Activated T-helper 1 cell treated with Interleukin-2 at 50 U/mL for 16 hours (primary cell): Measurements from ENCODE around the gene TRIM29.

ENCODE experiments used
- DNase-seq: peaks from one replicate; pipeline ENCODE4 v3.0.0-alpha.2; 2020; ENCODE audit warnings: low read depth

TRIM29 gene

DNA sequence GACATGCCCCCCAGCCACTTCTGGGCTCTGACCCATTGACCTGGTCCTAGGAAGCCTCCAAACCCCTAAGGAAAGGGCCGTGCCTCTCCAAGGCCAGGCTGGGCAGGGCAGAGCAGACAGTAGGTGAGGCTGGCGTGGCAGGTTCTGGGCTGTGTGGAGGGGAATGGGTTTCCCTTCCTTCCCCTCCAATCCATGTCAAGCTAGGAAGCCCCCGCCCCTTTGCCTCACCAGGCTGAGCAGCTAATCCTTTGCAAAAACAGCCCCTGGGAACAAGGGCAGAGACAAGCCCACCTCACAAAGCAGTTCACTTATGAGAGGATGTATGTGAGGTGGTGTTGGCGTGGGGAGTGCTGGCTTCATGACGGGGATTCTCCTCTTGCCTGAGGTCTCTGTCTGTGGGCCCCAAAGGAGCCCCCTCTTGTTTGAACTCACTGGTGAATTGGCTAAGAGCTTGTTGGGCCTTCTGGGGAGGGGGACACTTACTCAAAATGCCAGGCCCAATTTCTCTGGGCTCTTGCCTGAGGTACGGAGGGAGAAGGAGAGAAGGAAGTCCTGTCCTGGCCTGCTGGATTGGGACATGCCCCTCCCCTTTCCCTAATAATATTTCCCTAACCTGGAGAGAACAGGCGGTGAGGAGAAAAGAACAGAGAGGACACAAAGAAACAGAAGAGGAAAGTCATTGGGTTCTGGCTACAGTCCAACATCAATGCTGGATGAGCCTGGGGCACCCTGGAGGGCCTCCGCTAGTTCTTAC, 1.6 kb upstream of the TRIM29 start:
- DNase-seq: no peak

GRCh38 chr11:120137187-120137610, 714 bp downstream of the TRIM29 start:
- no peak for DNase-seq

GRCh38 chr11:120136356-120136755, 1.6 kb downstream of the TRIM29 start:
- DNase-seq: no peak

GRCh38 chr11:120135838-120136237, 2.1 kb downstream of the TRIM29 start:
- DNase-seq: no peak

GRCh38 chr11:120134931-120135228, 3.0 kb downstream of the TRIM29 start:
- DNase-seq: no peak

- no peak for DNase-seq
Measured at GRCh38 chr11:120134106-120134930, 3.6 kb downstream of the TRIM29 start.

- no peak for DNase-seq
Measured at GRCh38 chr11:120133216-120134105, 4.5 kb downstream of the TRIM29 start.

DNA sequence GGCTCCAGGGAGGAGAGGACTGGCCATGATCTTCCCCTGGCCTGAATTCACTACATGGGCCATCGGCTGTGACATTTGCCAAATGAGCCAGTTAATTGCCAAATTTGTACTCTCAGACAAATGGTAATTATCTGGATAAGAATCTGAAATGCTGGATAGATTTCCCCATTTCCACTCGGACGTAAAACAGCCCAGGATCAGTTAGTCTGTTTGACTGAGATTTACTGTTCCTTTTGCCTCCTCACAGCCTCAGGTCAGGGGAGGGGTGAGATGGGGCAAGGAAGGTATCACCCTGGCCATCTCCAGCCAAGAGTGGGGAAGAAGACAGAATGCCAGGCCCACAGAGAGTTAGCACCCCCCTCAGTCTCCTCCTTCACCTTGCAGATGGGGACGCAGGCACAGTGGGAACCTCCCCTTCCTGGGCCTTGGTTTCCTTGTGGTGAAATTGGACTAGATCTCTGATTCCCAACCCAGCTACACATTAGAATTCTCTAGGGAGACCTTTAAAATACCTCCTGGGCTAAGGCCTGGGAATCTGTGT, 5.2 kb downstream of the TRIM29 start:
- DNase-seq: no peak

- DNase-seq: no peak
Measured at GRCh38 chr11:120131941-120132644, 5.8 kb downstream of the TRIM29 start.

GRCh38 chr11:120130991-120131760, 6.7 kb downstream of the TRIM29 start:
- DNase-seq: no peak

DNA sequence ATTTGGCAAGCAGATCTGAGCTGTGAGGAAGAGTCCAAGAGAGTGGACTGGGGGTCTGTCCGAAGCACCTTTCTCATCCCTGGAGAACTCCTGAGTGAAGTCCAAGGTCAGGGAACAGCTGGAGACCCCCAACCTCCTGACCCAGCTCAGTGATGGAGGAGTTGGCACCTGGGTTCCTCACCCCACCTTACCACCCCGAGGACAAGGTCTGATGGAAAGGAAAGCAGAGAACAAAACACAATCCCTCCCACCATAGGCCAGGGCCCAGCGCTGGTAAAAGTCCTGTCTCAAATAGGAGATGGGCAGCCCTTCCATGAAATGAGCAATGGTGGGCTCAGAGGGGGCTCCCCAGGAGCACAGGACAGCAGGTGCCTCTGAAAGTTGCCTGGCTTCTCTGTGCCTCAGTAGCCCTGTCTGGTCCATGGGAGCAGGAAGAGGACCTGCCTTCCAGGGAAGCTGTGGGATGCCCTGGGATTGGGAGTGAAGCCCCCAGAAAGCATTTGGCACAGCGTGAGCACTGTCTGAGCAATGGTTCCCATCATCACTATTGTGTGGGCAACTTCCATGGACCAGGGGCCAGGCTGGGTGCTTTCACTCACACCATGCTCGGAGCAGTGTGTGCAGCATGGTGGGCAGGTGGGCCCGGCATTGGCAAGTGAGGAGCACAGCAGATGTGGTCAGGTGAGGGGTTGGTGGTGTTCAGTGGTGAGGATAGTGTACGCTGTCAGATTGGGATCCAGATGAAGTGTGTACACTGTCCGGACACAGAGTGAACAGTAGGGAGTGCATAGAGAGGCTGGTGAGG, 7.5 kb downstream of the TRIM29 start:
- DNase-seq: no peak

- DNase-seq: no peak
Measured at GRCh38 chr11:120129570-120129969, 8.3 kb downstream of the TRIM29 start.

DNA sequence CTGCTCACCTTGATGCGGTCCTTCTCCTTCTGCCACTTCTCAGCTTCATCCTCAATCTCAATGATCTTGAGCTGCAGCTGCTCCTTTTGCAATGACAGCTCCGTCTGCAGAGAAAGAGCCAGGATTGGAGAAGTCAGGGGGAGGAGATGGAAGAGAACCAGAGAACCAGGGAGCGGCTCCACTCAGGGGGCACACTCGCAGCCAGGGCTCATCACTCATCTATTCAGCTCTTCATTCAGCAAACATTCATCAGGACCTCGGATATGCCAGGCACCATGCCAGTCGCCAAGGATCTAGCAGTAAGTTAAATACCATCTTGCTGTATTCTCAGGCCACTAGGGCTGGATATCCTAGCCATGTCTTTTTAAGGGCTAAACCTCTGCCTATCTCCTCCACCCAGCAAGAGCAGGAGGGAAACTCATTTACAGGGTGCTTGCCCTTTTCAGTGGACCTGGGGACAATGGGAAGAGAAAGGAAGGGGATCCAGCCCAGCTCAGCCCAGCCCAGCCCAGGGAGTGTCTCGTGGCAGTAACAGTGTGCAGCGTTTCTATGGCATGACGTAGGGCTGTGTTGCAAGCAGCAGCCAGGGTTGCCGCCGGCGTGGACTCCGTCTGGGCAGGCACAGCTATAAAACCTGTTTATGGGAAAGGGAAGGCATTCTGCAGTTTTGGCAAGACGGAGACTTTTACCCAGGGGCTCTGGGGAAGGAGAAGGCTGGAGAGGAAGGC, 9.4 kb downstream of the TRIM29 start:
- DNase-seq: no peak

- DNase-seq: no peak
Measured at GRCh38 chr11:120127236-120127635, 10.7 kb downstream of the TRIM29 start.

GRCh38 chr11:120126620-120127019, 11.3 kb downstream of the TRIM29 start:
- DNase-seq: no peak

- DNase-seq: no peak
Measured at GRCh38 chr11:120125509-120125908, 12.4 kb downstream of the TRIM29 start.

- DNase-seq: no peak
Measured at GRCh38 chr11:120125024-120125423, 12.9 kb downstream of the TRIM29 start.

- DNase-seq: no peak
Measured at GRCh38 chr11:120124355-120124754, 13.6 kb downstream of the TRIM29 start.

GRCh38 chr11:120123946-120124345, 14.0 kb downstream of the TRIM29 start:
- DNase-seq: no peak
